Breast epithelium (tissue), 4 donors: ENCODE results near the gene SLC37A4. TPM values are rescaled to one million over a fixed set of nuclear protein-coding genes. Genes with fewer than 3 reads are reported as not detected.
"Not testable (repeated sequence)": the region's sequence is repeated elsewhere in the genome, so short reads cannot be mapped to it uniquely, and the experiment has no call there.

Source experiments
- DNase-seq, 2 donors: peaks; one replicate each; pipeline ENCODE4 v3.0.0-alpha.2; 2019; ENCODE audit warnings: low spot score in 2 of 2
- H3K27ac ChIP-seq, 2 donors: fragments of 200-600 bp; sonication (generic) in 1 of 2; one replicate each; pipeline ENCODE4 v1.5.1; 2016 to 2019; ENCODE audit warnings: mild to moderate bottlenecking in 1 of 2
- H3K27me3 ChIP-seq, 2 donors: fragments of 200-600 bp; sonication (generic) in 1 of 2; one replicate each; pipeline versions ENCODE4 v1.5.1 to v1.6.0; 2017 to 2019; ENCODE audit warnings: control low read depth in 1 of 2, mild to moderate bottlenecking in 1 of 2
- H3K36me3 ChIP-seq: fragments of 200-600 bp; one replicate; pipeline ENCODE4 v1.5.1; 2019
- H3K4me1 ChIP-seq, 2 donors: fragments of 200-600 bp; sonication (generic); one replicate each; pipeline ENCODE4 v1.5.1; 2016 to 2019; ENCODE audit warnings: control low read depth in 1 of 2
- H3K4me3 ChIP-seq, 3 donors: fragments of 200-600 bp; sonication (generic); 1 replicate in 2 of 3; 2 replicates in 1 of 3; pipeline ENCODE4 v1.5.1; 2016 to 2019; ENCODE audit warnings: mild to moderate bottlenecking in 3 of 3, moderate library complexity in 2 of 3
- H3K9me3 ChIP-seq, 2 donors: fragments of 200-600 bp; sonication (generic) in 1 of 2; one replicate each; pipeline ENCODE4 v1.5.1; 2016 to 2019; ENCODE audit warnings: control low read depth in 1 of 2
- CTCF ChIP-seq, 3 donors: fragments of 450-650 bp; IDR thresholded peaks; one replicate each; pipeline ENCODE4 v1.5.1; 2016 to 2017; ENCODE audit warnings: antibody characterized with exemption in 3 of 3, mild to moderate bottlenecking in 3 of 3, moderate library complexity in 3 of 3
- POLR2A ChIP-seq: fragments of 450-650 bp; IDR thresholded peaks from one replicate; pipeline ENCODE4 v1.6.1; 2016; ENCODE audit warnings: antibody characterized with exemption, mild to moderate bottlenecking, moderate library complexity
- POLR2AphosphoS5 ChIP-seq, 3 donors: sonication (generic); formaldehyde crosslinking; IDR thresholded peaks; one replicate each; pipeline ENCODE4 v1.6.1; 2017; ENCODE audit warnings: antibody characterized with exemption in 3 of 3
- intact Hi-C: fragments of 100-400 bp; cut with DNase I; formaldehyde crosslinking; loops from one replicate; pipeline ENCODE4 v1.15.1; 2023; ENCODE audit warnings: low total_unique reads
- total RNA-seq, 3 donors: library from RNA; depleted of rRNA; stranded (reverse); fragments of >200 nt; gene quantifications; one replicate each; pipeline ENCODE4 v1.1.0, GENCODE V29; 2016

The SLC37A4 gene
- total RNA-seq, 3 donors from 2014 or later, result 21.8 to 25.9 (median 25.3) TPM

DNA sequence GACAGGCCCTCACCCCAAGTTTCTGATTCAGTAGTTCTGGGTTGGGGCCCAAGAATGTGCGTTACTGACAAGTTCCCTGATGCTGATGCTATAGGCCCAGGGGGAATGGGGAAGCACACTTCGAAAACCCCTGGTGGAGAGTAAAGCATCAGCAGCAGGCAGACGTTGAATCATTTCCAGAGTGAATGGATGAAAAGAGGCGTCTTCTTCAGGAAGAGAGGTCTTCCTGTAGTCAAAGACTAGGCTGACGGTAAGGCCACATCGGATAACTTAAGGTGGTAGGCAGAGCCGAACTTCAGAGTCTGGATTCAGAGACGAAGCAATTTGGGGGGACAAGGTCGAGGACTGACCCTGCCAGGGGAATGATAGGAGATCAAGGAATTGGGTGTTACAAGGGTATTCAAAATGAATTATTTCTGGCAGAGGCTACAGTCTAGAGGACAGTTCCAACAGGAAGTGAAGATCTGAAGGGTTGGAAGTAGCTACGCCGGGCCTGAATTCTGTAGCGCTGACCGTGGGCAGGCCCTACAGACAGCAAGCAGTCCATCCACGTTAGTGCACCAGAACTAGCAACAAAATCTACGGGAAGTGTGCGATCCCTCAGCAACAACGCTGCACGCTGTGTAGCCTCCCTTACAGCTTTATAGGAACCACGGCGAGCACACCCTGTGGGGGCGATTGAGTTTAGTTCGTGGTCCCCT is 33.6 kb downstream of the SLC37A4 start:
- no peaks in the 10 kb centered on the region for H3K27me3 ChIP-seq
- no peak for DNase-seq
- no peaks in the 10 kb centered on the region for H3K36me3 ChIP-seq
- intact Hi-C loops, result no loop called here
- no peaks in the 10 kb centered on the region for H3K9me3 ChIP-seq
- H3K4me3 ChIP-seq, result peak overlapping the region; percentile 81 to 83 (median 81)
- TF ChIP-seq POLR2A, result no peak
- TF ChIP-seq POLR2AphosphoS5 (IDR thresholded peaks at IDR 0.05), result no peak
- no peak for TF ChIP-seq CTCF (IDR thresholded peaks at IDR 0.05)
- H3K4me1 ChIP-seq, result peaks cover 4 to 6% of the 10 kb centered on the region in 2 donors
- H3K27ac ChIP-seq, result peak overlapping the region; percentile 81 to 90

GRCh38 chr11:118991486-118992038 is 39.1 kb downstream of the SLC37A4 start:
- intact Hi-C loops, H3K4me3 ChIP-seq, H3K9me3 ChIP-seq, H3K36me3 ChIP-seq, H3K4me1 ChIP-seq, H3K27me3 ChIP-seq, DNase-seq, H3K27ac ChIP-seq: not testable (repeated sequence)

GRCh38 chr11:118988280-118988679 is 42.4 kb downstream of the SLC37A4 start:
- no peaks in the 10 kb centered on the region for H3K36me3 ChIP-seq
- H3K9me3 ChIP-seq, result no peaks in the 10 kb centered on the region
- no peaks in the 10 kb centered on the region for H3K4me1 ChIP-seq
- TF ChIP-seq CTCF (IDR thresholded peaks at IDR 0.05) (no peak), POLR2A (no peak)
- intact Hi-C loops, result no loop called here
- no peak for DNase-seq
- no peak overlapping the region for H3K4me3 ChIP-seq
- H3K27ac ChIP-seq, result no peak overlapping the region
- H3K27me3 ChIP-seq, result no peaks in the 10 kb centered on the region

GRCh38 chr11:118984825-118985224 is 45.9 kb downstream of the SLC37A4 start:
- Histone ChIP-seq H3K36me3 (no peaks in the 10 kb centered on the region), H3K27ac (no peak overlapping the region)
- intact Hi-C loops, result no loop called here

GRCh38 chr11:118984337-118984736 is 46.3 kb downstream of the SLC37A4 start:
- H3K4me3 ChIP-seq, H3K27ac ChIP-seq, H3K27me3 ChIP-seq, H3K36me3 ChIP-seq, H3K9me3 ChIP-seq, intact Hi-C loops, DNase-seq, H3K4me1 ChIP-seq: not testable (repeated sequence)

More at GRCh38 chr11:118984825-118985224, 45.9 kb downstream of the SLC37A4 start:
- Histone ChIP-seq H3K27me3 (no peaks in the 10 kb centered on the region), H3K9me3 (no peaks in the 10 kb centered on the region), H3K4me1 (no peaks in the 10 kb centered on the region), H3K4me3 (no peak overlapping the region)
- no peak for DNase-seq
- TF ChIP-seq CTCF (IDR thresholded peaks at IDR 0.05) (no peak), POLR2AphosphoS5 (IDR thresholded peaks at IDR 0.05) (no peak), POLR2A (no peak)

- H3K27me3 ChIP-seq, result no peaks in the 10 kb centered on the region
- TF ChIP-seq CTCF (IDR thresholded peaks at IDR 0.05), result no peak
- no peaks in the 10 kb centered on the region for H3K9me3 ChIP-seq
- peak overlapping the region in 1 of 3 donors; percentile 46 for H3K4me3 ChIP-seq
- no peak for DNase-seq
- H3K4me1 ChIP-seq, result no peaks in the 10 kb centered on the region
- intact Hi-C loops, result no loop called here
- no peaks in the 10 kb centered on the region for H3K36me3 ChIP-seq
- no peak overlapping the region for H3K27ac ChIP-seq
These were observed 50.3 kb downstream of the SLC37A4 start for GRCh38 chr11:118980191-118980881.
